GM23338 (cell line): ENCODE results near the gene NTM. TPM values are rescaled to one million over a fixed set of nuclear protein-coding genes. Genes with fewer than 3 reads are reported as not detected.

ENCODE experiments used
- ATAC-seq: fragments of 200-7000 bp; cut with Tn5 transposase; 3 replicates; pipeline ENCODE4 v1.9.1; 2020
- DNase-seq: peaks from one replicate; pipeline ENCODE4 v3.0.0-alpha.2; 2015; ENCODE audit warnings: low spot score
- H2AFZ ChIP-seq: fragments of 200-600 bp; sonication (generic); 2 replicates; pipeline ENCODE4 v1.8.0; 2016; ENCODE audit warnings: antibody characterized with exemption, mild to moderate bottlenecking, moderate library complexity
- H3F3A ChIP-seq: fragments of 200-600 bp; sonication (generic); replicated peaks from 2 replicates; pipeline ENCODE4 v1.8.0; 2017; ENCODE audit warnings: antibody characterized with exemption, mixed run types, low read depth
- H3K27ac ChIP-seq: fragments of 200-600 bp; sonication (generic); 2 replicates; pipeline ENCODE4 v1.6.1; 2016; ENCODE audit warnings: low read depth
- H3K27me3 ChIP-seq: fragments of 200-600 bp; sonication (generic); 2 replicates; pipeline ENCODE4 v1.8.0; 2016; ENCODE audit warnings: mild to moderate bottlenecking, mixed run types, moderate library complexity; ENCODE audit not compliant: insufficient read depth
- H3K36me3 ChIP-seq: fragments of 200-600 bp; sonication (generic); 2 replicates; pipeline ENCODE4 v1.8.0; 2016; ENCODE audit warnings: mild to moderate bottlenecking; ENCODE audit not compliant: insufficient read depth
- H3K4me1 ChIP-seq: fragments of 200-600 bp; sonication (generic); 2 replicates; pipeline ENCODE4 v1.8.0; 2016; ENCODE audit warnings: mild to moderate bottlenecking, moderate library complexity; ENCODE audit not compliant: insufficient read depth
- H3K4me2 ChIP-seq: fragments of 200-600 bp; sonication (generic); 2 replicates; pipeline ENCODE4 v1.7.1; 2017; ENCODE audit warnings: mixed run types
- H3K4me3 ChIP-seq: fragments of 200-600 bp; sonication (generic); 2 replicates; pipeline ENCODE4 v1.6.1; 2016; ENCODE audit warnings: mixed run types
- H3K79me2 ChIP-seq: fragments of 200-600 bp; sonication (generic); replicated peaks from 2 replicates; pipeline ENCODE4 v1.8.0; 2017; ENCODE audit warnings: mild to moderate bottlenecking; ENCODE audit not compliant: insufficient read depth
- H3K9me2 ChIP-seq: fragments of 200-600 bp; sonication (generic); 2 replicates; pipeline ENCODE4 v1.8.0; 2017; ENCODE audit not compliant: insufficient read depth
- H4K20me1 ChIP-seq: fragments of 200-600 bp; sonication (generic); replicated peaks from 2 replicates; pipeline ENCODE4 v1.8.0; 2017; ENCODE audit warnings: mild to moderate bottlenecking; ENCODE audit not compliant: insufficient read depth
- H3K27ac Mint-ChIP-seq: 2 replicates; pipeline ENCODE4 v1.8.0; 2020; ENCODE audit warnings: inconsistent platforms, mild to moderate bottlenecking, moderate library complexity, mixed read lengths
- H3K27me3 Mint-ChIP-seq: 3 replicates; pipeline ENCODE4 v1.8.0; 2022; ENCODE audit warnings: low read depth, mild to moderate bottlenecking, moderate library complexity, mixed read lengths, inconsistent platforms; ENCODE audit not compliant: insufficient read depth, poor library complexity
- H3K36me3 Mint-ChIP-seq: 3 replicates; pipeline ENCODE4 v1.8.0; 2021; ENCODE audit warnings: low read depth, mild to moderate bottlenecking, inconsistent platforms, moderate library complexity, mixed read lengths
- H3K4me1 Mint-ChIP-seq: 3 replicates; pipeline ENCODE4 v1.8.0; 2020; ENCODE audit warnings: mild to moderate bottlenecking, inconsistent platforms, mixed read lengths
- H3K4me3 Mint-ChIP-seq: 3 replicates; pipeline ENCODE4 v1.8.0; 2021; ENCODE audit warnings: moderate library complexity, mild to moderate bottlenecking, inconsistent platforms, mixed read lengths
- H3K9me3 Mint-ChIP-seq: 3 replicates; pipeline ENCODE4 v1.8.0; 2020; ENCODE audit warnings: moderate library complexity, mild to moderate bottlenecking, inconsistent platforms, mixed read lengths
- EZH2 ChIP-seq: fragments of 200-600 bp; sonication (generic); IDR thresholded peaks from one replicate; pipeline ENCODE4 v1.8.0; 2017; ENCODE audit warnings: antibody characterized with exemption, mild to moderate bottlenecking, low read depth; ENCODE audit not compliant: unreplicated experiment
- EZH2phosphoT487 ChIP-seq: fragments of 200-600 bp; sonication (generic); IDR thresholded peaks from one replicate; pipeline ENCODE4 v1.8.1; 2018; ENCODE audit warnings: antibody characterized with exemption; ENCODE audit not compliant: unreplicated experiment
- JUNB ChIP-seq: IDR thresholded peaks from one replicate; pipeline ENCODE4 v1.6.1; 2016; ENCODE audit warnings: antibody characterized with exemption; ENCODE audit not compliant: unreplicated experiment
- NANOG ChIP-seq: IDR thresholded peaks from 2 replicates; pipeline ENCODE4 v1.6.1; 2016; ENCODE audit warnings: antibody characterized with exemption, borderline replicate concordance
- POLR2AphosphoS5 ChIP-seq: IDR thresholded peaks from 2 replicates; pipeline ENCODE4 v1.6.1; 2016; ENCODE audit warnings: antibody characterized with exemption, low read depth
- STAT1 ChIP-seq: IDR thresholded peaks from one replicate; pipeline ENCODE4 v1.6.1; 2016; ENCODE audit warnings: antibody characterized with exemption; ENCODE audit not compliant: unreplicated experiment
- polyA plus RNA-seq: library from polyadenylated mRNA; unstranded; fragments of >200 nt; fragmentation: Nextera tagmentation; extraction: Ambion mirVana; gene quantifications from 2 replicates; pipeline ENCODE4 v1.2.1, GENCODE V29; 2016
- total RNA-seq: library from RNA; depleted of rRNA; stranded (reverse); fragments of >200 nt; shearing (Covaris generic); gene quantifications from 2 replicates; pipeline ENCODE4 v1.2.3, GENCODE V29; 2014
- TF ChIP-seq, protein P1 (sequence below): fragments of 250-450 bp; sonication (Bioruptor Pico); IDR thresholded peaks from 2 replicates; pipeline ENCODE4 v1.5.0; 2020; ENCODE audit warnings: mild to moderate bottlenecking, moderate library complexity
- TF ChIP-seq, protein P2 (sequence below): IDR thresholded peaks from one replicate; pipeline ENCODE4 v1.6.1; 2018; ENCODE audit warnings: antibody characterized with exemption; ENCODE audit not compliant: unreplicated experiment

Gene NTM
- total and polyA plus RNA-seq, 2 experiments from 2014 or later: 10.6 to 14.6 TPM

DNA sequence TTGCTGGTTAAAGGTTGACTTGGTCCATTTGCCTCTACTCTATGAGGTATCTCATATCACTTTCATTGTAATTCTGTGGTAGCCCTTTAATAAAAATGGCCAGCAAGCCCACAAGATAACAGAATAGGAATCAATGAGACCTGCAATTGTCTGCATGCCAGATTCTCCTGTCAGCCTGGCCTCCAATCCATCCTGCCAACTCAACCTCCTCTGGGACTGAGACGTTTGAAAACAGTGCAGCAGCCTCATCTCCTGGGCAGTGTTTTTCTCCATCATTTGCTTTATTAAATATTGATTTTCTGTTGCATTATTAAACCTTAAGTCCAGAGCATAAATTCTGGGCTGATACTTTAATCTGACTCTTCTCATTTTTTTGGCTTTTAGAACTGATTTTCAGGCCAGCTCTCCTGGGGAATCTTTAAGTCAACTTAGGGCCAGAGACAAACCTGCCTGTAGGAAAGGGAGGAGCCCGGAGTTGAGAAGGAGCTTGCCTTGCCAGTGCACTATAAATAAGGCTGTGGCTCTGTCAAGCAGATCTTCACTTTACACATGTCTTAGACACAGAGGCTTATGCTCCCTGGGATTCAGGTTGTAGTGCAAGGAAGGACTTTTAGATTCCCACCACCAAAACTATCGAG lies 798.0 kb downstream of the NTM start (continued):
- TF ChIP-seq, protein P1, sequence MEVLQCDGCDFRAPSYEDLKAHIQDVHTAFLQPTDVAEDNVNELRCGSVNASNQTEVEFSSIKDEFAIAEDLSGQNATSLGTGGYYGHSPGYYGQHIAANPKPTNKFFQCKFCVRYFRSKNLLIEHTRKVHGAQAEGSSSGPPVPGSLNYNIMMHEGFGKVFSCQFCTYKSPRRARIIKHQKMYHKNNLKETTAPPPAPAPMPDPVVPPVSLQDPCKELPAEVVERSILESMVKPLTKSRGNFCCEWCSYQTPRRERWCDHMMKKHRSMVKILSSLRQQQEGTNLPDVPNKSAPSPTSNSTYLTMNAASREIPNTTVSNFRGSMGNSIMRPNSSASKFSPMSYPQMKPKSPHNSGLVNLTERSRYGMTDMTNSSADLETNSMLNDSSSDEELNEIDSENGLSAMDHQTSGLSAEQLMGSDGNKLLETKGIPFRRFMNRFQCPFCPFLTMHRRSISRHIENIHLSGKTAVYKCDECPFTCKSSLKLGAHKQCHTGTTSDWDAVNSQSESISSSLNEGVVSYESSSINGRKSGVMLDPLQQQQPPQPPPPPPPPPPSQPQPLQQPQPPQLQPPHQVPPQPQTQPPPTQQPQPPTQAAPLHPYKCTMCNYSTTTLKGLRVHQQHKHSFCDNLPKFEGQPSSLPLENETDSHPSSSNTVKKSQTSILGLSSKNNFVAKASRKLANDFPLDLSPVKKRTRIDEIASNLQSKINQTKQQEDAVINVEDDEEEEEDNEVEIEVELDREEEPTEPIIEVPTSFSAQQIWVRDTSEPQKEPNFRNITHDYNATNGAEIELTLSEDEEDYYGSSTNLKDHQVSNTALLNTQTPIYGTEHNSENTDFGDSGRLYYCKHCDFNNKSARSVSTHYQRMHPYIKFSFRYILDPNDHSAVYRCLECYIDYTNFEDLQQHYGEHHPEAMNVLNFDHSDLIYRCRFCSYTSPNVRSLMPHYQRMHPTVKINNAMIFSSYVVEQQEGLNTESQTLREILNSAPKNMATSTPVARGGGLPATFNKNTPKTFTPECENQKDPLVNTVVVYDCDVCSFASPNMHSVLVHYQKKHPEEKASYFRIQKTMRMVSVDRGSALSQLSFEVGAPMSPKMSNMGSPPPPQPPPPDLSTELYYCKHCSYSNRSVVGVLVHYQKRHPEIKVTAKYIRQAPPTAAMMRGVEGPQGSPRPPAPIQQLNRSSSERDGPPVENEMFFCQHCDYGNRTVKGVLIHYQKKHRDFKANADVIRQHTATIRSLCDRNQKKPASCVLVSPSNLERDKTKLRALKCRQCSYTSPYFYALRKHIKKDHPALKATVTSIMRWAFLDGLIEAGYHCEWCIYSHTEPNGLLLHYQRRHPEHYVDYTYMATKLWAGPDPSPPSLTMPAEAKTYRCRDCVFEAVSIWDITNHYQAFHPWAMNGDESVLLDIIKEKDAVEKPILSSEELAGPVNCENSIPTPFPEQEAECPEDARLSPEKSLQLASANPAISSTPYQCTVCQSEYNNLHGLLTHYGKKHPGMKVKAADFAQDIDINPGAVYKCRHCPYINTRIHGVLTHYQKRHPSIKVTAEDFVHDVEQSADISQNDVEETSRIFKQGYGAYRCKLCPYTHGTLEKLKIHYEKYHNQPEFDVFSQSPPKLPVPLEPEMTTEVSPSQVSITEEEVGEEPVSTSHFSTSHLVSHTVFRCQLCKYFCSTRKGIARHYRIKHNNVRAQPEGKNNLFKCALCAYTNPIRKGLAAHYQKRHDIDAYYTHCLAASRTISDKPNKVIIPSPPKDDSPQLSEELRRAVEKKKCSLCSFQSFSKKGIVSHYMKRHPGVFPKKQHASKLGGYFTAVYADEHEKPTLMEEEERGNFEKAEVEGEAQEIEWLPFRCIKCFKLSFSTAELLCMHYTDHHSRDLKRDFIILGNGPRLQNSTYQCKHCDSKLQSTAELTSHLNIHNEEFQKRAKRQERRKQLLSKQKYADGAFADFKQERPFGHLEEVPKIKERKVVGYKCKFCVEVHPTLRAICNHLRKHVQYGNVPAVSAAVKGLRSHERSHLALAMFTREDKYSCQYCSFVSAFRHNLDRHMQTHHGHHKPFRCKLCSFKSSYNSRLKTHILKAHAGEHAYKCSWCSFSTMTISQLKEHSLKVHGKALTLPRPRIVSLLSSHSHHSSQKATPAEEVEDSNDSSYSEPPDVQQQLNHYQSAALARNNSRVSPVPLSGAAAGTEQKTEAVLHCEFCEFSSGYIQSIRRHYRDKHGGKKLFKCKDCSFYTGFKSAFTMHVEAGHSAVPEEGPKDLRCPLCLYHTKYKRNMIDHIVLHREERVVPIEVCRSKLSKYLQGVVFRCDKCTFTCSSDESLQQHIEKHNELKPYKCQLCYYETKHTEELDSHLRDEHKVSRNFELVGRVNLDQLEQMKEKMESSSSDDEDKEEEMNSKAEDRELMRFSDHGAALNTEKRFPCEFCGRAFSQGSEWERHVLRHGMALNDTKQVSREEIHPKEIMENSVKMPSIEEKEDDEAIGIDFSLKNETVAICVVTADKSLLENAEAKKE (CRISPR knock-in tag): no peak
- no peak for TF ChIP-seq EZH2phosphoT487

DNA sequence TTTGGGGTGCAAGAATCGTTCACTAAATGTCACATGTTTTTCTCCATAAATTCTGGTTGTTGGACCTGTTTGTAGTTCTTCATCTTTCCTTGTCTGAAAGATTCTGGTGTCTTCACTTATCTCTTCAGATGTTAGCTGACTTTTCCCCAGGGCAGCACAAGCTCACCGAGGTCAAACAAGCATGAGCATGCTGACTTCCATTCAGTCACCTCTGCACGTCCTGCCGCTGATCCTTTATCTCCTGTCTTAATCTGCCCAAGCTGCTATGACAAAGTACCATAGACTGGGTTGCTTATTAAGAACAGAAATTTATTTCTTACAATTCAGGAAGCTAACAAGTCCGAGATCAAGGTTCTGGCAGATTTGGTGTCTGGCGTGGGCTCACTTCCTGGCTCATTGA lies 800.6 kb downstream of the NTM start:
- no peaks in the 10 kb centered on the region for H3K4me1 Mint-ChIP-seq
- DNase-seq (no peak), ATAC-seq (no peak)
- H3K27me3 ChIP-seq: no peaks in the 10 kb centered on the region
- no peaks in the 10 kb centered on the region for H3K36me3 ChIP-seq
- 0 out of 2 replicates have a peak, but pooled peaks cover 5% of the 10 kb centered on the region for H3K9me2 ChIP-seq
- H3K4me3 Mint-ChIP-seq: no peak overlapping the region
- H2AFZ ChIP-seq: no peak overlapping the region
- H3K9me3 Mint-ChIP-seq: no peaks in the 10 kb centered on the region
- no peak overlapping the region for H3K27ac Mint-ChIP-seq
- no peaks in the 10 kb centered on the region for H3F3A ChIP-seq
- H3K36me3 Mint-ChIP-seq: no peaks in the 10 kb centered on the region
- H3K79me2 ChIP-seq: no peaks in the 10 kb centered on the region
- H3K4me1 ChIP-seq: no peaks in the 10 kb centered on the region
- H3K27ac ChIP-seq: no peak overlapping the region
- no peak overlapping the region for H3K4me3 ChIP-seq
- H3K4me2 ChIP-seq: no peak overlapping the region
- no peaks in the 10 kb centered on the region for H3K27me3 Mint-ChIP-seq
- H4K20me1 ChIP-seq: no peaks in the 10 kb centered on the region
- TF ChIP-seq NANOG (no peak), JUNB (no peak), EZH2 (no peak), STAT1 (no peak), POLR2AphosphoS5 (no peak)
- TF ChIP-seq, protein P2, sequence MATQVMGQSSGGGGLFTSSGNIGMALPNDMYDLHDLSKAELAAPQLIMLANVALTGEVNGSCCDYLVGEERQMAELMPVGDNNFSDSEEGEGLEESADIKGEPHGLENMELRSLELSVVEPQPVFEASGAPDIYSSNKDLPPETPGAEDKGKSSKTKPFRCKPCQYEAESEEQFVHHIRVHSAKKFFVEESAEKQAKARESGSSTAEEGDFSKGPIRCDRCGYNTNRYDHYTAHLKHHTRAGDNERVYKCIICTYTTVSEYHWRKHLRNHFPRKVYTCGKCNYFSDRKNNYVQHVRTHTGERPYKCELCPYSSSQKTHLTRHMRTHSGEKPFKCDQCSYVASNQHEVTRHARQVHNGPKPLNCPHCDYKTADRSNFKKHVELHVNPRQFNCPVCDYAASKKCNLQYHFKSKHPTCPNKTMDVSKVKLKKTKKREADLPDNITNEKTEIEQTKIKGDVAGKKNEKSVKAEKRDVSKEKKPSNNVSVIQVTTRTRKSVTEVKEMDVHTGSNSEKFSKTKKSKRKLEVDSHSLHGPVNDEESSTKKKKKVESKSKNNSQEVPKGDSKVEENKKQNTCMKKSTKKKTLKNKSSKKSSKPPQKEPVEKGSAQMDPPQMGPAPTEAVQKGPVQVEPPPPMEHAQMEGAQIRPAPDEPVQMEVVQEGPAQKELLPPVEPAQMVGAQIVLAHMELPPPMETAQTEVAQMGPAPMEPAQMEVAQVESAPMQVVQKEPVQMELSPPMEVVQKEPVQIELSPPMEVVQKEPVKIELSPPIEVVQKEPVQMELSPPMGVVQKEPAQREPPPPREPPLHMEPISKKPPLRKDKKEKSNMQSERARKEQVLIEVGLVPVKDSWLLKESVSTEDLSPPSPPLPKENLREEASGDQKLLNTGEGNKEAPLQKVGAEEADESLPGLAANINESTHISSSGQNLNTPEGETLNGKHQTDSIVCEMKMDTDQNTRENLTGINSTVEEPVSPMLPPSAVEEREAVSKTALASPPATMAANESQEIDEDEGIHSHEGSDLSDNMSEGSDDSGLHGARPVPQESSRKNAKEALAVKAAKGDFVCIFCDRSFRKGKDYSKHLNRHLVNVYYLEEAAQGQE: no peak
